ENCODE measurements around the gene PTPRM. TPM values are rescaled to one million over a fixed set of nuclear protein-coding genes. Genes with fewer than 3 reads are reported as not detected.

Gene PTPRM
- total and polyA plus RNA-seq, 2 of the 4 experiments (the other 2 are of a cell fraction), result 28.3 to 51.2 TPM

DNA sequence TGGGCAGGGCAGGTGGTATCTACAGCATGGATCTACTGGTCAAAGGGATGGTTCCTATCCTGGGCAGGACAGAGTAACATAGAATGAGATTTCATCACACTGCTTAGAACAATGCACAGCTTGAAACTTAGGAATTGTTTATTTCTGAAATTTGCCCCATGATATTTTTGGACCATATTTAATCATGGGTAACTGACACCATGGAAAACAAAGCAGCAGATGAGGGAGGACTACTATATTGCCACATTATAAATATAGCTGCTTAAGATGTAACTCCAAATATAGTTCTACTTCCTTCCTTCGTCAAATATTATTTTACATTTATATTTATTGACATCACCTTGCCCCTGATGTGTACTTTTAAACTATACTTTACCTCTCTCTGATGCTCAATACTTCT, 254.7 kb downstream of the PTPRM start:
- Histone ChIP-seq H3K27me3 (ENCODE audit: control insufficient read depth, insufficient read depth, low read length) (no peaks in the 10 kb centered on the region), H2BK15ac (ENCODE audit: low read depth, low read length) (no peak overlapping the region), H3K14ac (replicated peaks; ENCODE audit: low read depth, low read length) (no peak overlapping the region), H4K5ac (ENCODE audit: low read depth, low read length) (no peak overlapping the region), H3K4me2 (ENCODE audit: low read depth, low read length) (no peak overlapping the region), H3K9me1 (ENCODE audit: insufficient read depth, low read length) (peaks cover 4% of the 10 kb centered on the region; the same call in 1 of the 2 replicates), H3K23ac (ENCODE audit: low read depth, low read length) (no peak overlapping the region), H3K4me3 (ENCODE audit: insufficient read depth, low read depth, low read length) (no peak overlapping the region), H4K8ac (ENCODE audit: low read depth in 2 of 2, low read length in 2 of 2) (no peak overlapping the region), H3K27ac (ENCODE audit: insufficient read depth, low read length) (no peak overlapping the region), H2BK20ac (ENCODE audit: low read depth, low read length) (no peak overlapping the region), H2AK5ac (ENCODE audit: low read depth, low read length) (no peak overlapping the region), H2AFZ (replicated peaks; ENCODE audit: low read length, poor library complexity) (no peak overlapping the region), H3K56ac (ENCODE audit: extremely low read depth, insufficient read depth, low read length) (no peak overlapping the region), H4K20me1 (ENCODE audit: insufficient read depth, low read length) (0 out of 2 replicates have a peak, but pooled peaks cover 5% of the 10 kb centered on the region), H2AK9ac (replicated peaks; ENCODE audit: low read depth, low read length, poor library complexity) (no peak overlapping the region), H3K79me1 (ENCODE audit: low read depth in 1 of 2, low read length in 2 of 2) (peaks cover 0 to 3% of the 10 kb centered on the region in 2 experiments; a peak in 2 of 4 replicates), H3K4me1 (ENCODE audit: control insufficient read depth, insufficient read depth, low read length) (no peaks in the 10 kb centered on the region), H3K9ac (ENCODE audit: low read depth, low read length) (no peak overlapping the region), H2BK5ac (ENCODE audit: low read depth, low read length, poor library complexity, severe bottlenecking) (no peak overlapping the region), H3K36me3 (ENCODE audit: control insufficient read depth, insufficient read depth, low read length) (no peaks in the 10 kb centered on the region), H2BK120ac (ENCODE audit: low read depth, low read length) (no peak overlapping the region), H3K4ac (ENCODE audit: low read depth, low read length) (no peak overlapping the region), H3K18ac (ENCODE audit: low read depth, low read length) (no peak overlapping the region), H4K91ac (ENCODE audit: insufficient read depth, low read depth, low read length) (no peak overlapping the region), H3K9me3 (ENCODE audit: control insufficient read depth, insufficient read depth, low read length) (no peaks in the 10 kb centered on the region)
- no peak for DNase-seq
- ChIA-PET CTCF (no interaction called here), POLR2A (ENCODE audit: unreplicated experiment) (no interaction called here)
- TF ChIP-seq FOS (IDR thresholded peaks at IDR 0.05; ENCODE audit: low read depth, low read length) (no peak), MAZ (IDR thresholded peaks at IDR 0.05; ENCODE audit: borderline replicate concordance, low read depth, low read length) (no peak), CEBPB (IDR thresholded peaks at IDR 0.05; ENCODE audit: low read depth, low read length) (no peak), SMC3 (IDR thresholded peaks at IDR 0.05; ENCODE audit: low read depth, low read length) (no peak), CHD1 (IDR thresholded peaks at IDR 0.05; ENCODE audit: low read depth, low read length) (no peak), RCOR1 (IDR thresholded peaks at IDR 0.05; ENCODE audit: insufficient replicate concordance, low read length) (no peak)
- BruUV-seq (replicated peaks), result no TSS peak
- WGBS, 2 experiments (ENCODE audit: extremely low coverage in 2 of 2, insufficient read length in 1 of 2), result 100% methylated on average over 1 of the region's 1 CpG; no CpG with 5 or more reads in 1 of the 2 experiments
- dilution Hi-C loops (cut with HindIII; ENCODE audit: low sequenced_read_pairs, unreplicated experiment) (no loop called here), intact Hi-C loops (cut with micrococcal nuclease) (no loop called here), in situ Hi-C loops (cut with MboI; ENCODE audit: low sequenced_read_pairs) (no loop called here)
- ATAC-seq (ENCODE audit: low read depth), result no peak
